EH (cell line): ENCODE results near the gene PERP.
A peak's percentile ranks its signal among the peaks of the same experiment; 100 is the strongest.
"Not testable (repeated sequence)": the region's sequence is repeated elsewhere in the genome, so short reads cannot be mapped to it uniquely, and the experiment has no call there.

Source experiments
- DNase-seq: peaks from one replicate; pipeline ENCODE4 v3.0.0-alpha.2; 2015; ENCODE audit warnings: low read depth

The PERP gene

GRCh38 chr6:138105446-138105845, 1.8 kb downstream of the PERP start:
- DNase-seq: no peak

GRCh38 chr6:138104618-138105213, 2.5 kb downstream of the PERP start:
- DNase-seq: no peak

- no peak for DNase-seq
These were observed 3.3 kb downstream of the PERP start for GRCh38 chr6:138103871-138104270.

GRCh38 chr6:138101946-138102731, 5.1 kb downstream of the PERP start:
- peak; percentile 77 for DNase-seq

GRCh38 chr6:138099832-138100231, 7.4 kb downstream of the PERP start:
- DNase-seq: peak; percentile 89

- no peak for DNase-seq
These were observed 8.9 kb downstream of the PERP start for GRCh38 chr6:138098306-138098705.

- DNase-seq: no peak
These were observed 13.0 kb downstream of the PERP start for GRCh38 chr6:138094260-138094659.

- DNase-seq: no peak
These were observed 13.6 kb downstream of the PERP start for GRCh38 chr6:138093632-138094031.

GRCh38 chr6:138092686-138093085, 14.5 kb downstream of the PERP start:
- no peak for DNase-seq

GRCh38 chr6:138089325-138089724, 17.9 kb downstream of the PERP start:
- DNase-seq: no peak

- peak; percentile 95 for DNase-seq
These were observed 18.9 kb downstream of the PERP start for GRCh38 chr6:138088326-138088762.

GRCh38 chr6:138087593-138088325, 19.5 kb downstream of the PERP start:
- DNase-seq: peak; percentile 40

- DNase-seq: peak; percentile 38
These were observed 20.5 kb downstream of the PERP start for GRCh38 chr6:138086573-138087196.

- no peak for DNase-seq
These were observed 21.4 kb downstream of the PERP start for GRCh38 chr6:138085839-138086222.

GRCh38 chr6:138084904-138085838, 22.0 kb downstream of the PERP start:
- DNase-seq: no peak

- DNase-seq: no peak
These were observed 25.0 kb downstream of the PERP start for GRCh38 chr6:138082232-138082631.

GRCh38 chr6:138079556-138079955, 27.7 kb downstream of the PERP start:
- not testable (repeated sequence) for DNase-seq

GRCh38 chr6:138078491-138078890, 28.7 kb downstream of the PERP start:
- no peak for DNase-seq

GRCh38 chr6:138073264-138073663, 34.0 kb downstream of the PERP start:
- DNase-seq: no peak

GRCh38 chr6:138063726-138064125, 43.5 kb downstream of the PERP start:
- DNase-seq: no peak

- DNase-seq: no peak
These were observed 52.2 kb downstream of the PERP start for GRCh38 chr6:138054982-138055381.
